C4-2B (cell line): Measurements from ENCODE around the gene PKDCC.

Source experiments
- ZFX ChIP-seq: fragments of 450-650 bp; IDR thresholded peaks from 2 replicates; pipeline ENCODE4 v1.6.1; 2017
- TF ChIP-seq, protein P1 (sequence below): fragments of 450-650 bp; conservative IDR thresholded peaks from 2 replicates; pipeline ENCODE4 v1.5.1; 2017; ENCODE audit warnings: mild to moderate bottlenecking

DNA sequence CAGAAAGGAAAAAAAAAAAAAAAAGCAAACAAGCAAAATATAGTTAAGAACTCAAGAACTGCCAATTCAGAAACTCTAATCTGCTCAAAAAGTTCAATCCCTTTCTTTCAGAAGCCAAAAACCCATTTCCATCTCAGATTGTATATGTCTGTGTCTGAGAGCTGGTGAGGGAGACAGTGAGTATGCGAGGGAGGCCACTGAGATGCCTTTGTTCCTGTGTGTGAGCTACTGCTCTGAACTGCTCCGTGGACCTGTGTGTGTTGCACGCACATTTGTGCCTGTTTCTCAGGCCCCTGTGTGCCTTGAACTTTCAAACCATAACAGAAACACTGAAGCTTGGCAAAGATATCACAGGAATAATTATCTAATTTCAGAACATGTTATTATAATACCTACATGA, 2.5 kb upstream of the PKDCC start:
- TF ChIP-seq, protein P1, sequence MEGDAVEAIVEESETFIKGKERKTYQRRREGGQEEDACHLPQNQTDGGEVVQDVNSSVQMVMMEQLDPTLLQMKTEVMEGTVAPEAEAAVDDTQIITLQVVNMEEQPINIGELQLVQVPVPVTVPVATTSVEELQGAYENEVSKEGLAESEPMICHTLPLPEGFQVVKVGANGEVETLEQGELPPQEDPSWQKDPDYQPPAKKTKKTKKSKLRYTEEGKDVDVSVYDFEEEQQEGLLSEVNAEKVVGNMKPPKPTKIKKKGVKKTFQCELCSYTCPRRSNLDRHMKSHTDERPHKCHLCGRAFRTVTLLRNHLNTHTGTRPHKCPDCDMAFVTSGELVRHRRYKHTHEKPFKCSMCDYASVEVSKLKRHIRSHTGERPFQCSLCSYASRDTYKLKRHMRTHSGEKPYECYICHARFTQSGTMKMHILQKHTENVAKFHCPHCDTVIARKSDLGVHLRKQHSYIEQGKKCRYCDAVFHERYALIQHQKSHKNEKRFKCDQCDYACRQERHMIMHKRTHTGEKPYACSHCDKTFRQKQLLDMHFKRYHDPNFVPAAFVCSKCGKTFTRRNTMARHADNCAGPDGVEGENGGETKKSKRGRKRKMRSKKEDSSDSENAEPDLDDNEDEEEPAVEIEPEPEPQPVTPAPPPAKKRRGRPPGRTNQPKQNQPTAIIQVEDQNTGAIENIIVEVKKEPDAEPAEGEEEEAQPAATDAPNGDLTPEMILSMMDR, result no peak
- TF ChIP-seq ZFX, result no peak
